ENCODE measurements around the gene NFU1.

NFU1 gene

GRCh38 chr2:69386789-69387734 lies 50.2 kb downstream of the NFU1 start, which contains the start of gene GFPT1:
Gene GFPT1 (minus strand): TSS chr2:69387227. CDS start chr2:69387071, 156 bp downstream.
- peaks cover 12% of the 10 kb centered on the region for H3K4me1 ChIP-seq (ENCODE audit: insufficient read depth, low read length)
- H3K9ac ChIP-seq (ENCODE audit: low read length), result peak within 1 kb of the TSS; percentile 34
- H3K36me3 ChIP-seq (ENCODE audit: insufficient read depth, low read length), result no peaks in the 10 kb centered on the region

GRCh38 chr2:69386360-69386759 lies 50.9 kb downstream of the NFU1 start:
- peak overlapping the region; percentile 66 for H3K27ac ChIP-seq (ENCODE audit: low read depth, low read length)
- H3K36me3 ChIP-seq (ENCODE audit: insufficient read depth, low read length), result no peaks in the 10 kb centered on the region
- peak overlapping the region; percentile 66 to 90 for H3K4me3 ChIP-seq (ENCODE audit: low read depth in 1 of 2, low read length in 2 of 2)
- peaks cover 12% of the 10 kb centered on the region for H3K4me1 ChIP-seq (ENCODE audit: insufficient read depth, low read length)
- H3K9me3 ChIP-seq (ENCODE audit: low read length), result no peaks in the 10 kb centered on the region
- H3K9ac ChIP-seq (ENCODE audit: low read length), result peak overlapping the region; percentile 34
- H3K27me3 ChIP-seq (ENCODE audit: control insufficient read depth in 1 of 2, insufficient read depth in 2 of 2, low read length in 2 of 2), result no peaks in the 10 kb centered on the region

More at GRCh38 chr2:69386789-69387734, 50.2 kb downstream of the NFU1 start, which contains the start of gene GFPT1:
- H3K4me3 ChIP-seq (ENCODE audit: low read depth in 1 of 2, low read length in 2 of 2), result peak within 1 kb of the TSS; percentile 66 to 90
- H3K9me3 ChIP-seq (ENCODE audit: low read length), result no peaks in the 10 kb centered on the region
- H3K27me3 ChIP-seq (ENCODE audit: control insufficient read depth in 1 of 2, insufficient read depth in 2 of 2, low read length in 2 of 2), result no peaks in the 10 kb centered on the region
- peak within 1 kb of the TSS; percentile 76 for H3K27ac ChIP-seq (ENCODE audit: low read depth, low read length)

- Histone ChIP-seq H3K4me3 (ENCODE audit: low read depth in 1 of 2, low read length in 2 of 2) (peak overlapping the region in 1 of 2 donors; percentile 66), H3K36me3 (ENCODE audit: insufficient read depth, low read length) (no peaks in the 10 kb centered on the region), H3K4me1 (ENCODE audit: insufficient read depth, low read length) (peaks cover 12% of the 10 kb centered on the region), H3K9ac (ENCODE audit: low read length) (peak overlapping the region; percentile 34), H3K9me3 (ENCODE audit: low read length) (no peaks in the 10 kb centered on the region), H3K27ac (ENCODE audit: low read depth, low read length) (no peak overlapping the region), H3K27me3 (ENCODE audit: control insufficient read depth in 1 of 2, insufficient read depth in 2 of 2, low read length in 2 of 2) (no peaks in the 10 kb centered on the region)
Observed at GRCh38 chr2:69385443-69386151, 51.6 kb downstream of the NFU1 start.

- Histone ChIP-seq H3K4me1 (ENCODE audit: insufficient read depth, low read length) (peaks cover 12% of the 10 kb centered on the region), H3K36me3 (ENCODE audit: insufficient read depth, low read length) (no peaks in the 10 kb centered on the region), H3K27ac (ENCODE audit: low read depth, low read length) (no peak overlapping the region), H3K9me3 (ENCODE audit: low read length) (no peaks in the 10 kb centered on the region), H3K4me3 (ENCODE audit: low read depth in 1 of 2, low read length in 2 of 2) (no peak overlapping the region), H3K27me3 (ENCODE audit: control insufficient read depth in 1 of 2, insufficient read depth in 2 of 2, low read length in 2 of 2) (no peaks in the 10 kb centered on the region), H3K9ac (ENCODE audit: low read length) (no peak overlapping the region)
Observed at GRCh38 chr2:69384618-69385081, 52.6 kb downstream of the NFU1 start.

- H3K9me3 ChIP-seq (ENCODE audit: low read length), result no peaks in the 10 kb centered on the region
- H3K36me3 ChIP-seq (ENCODE audit: insufficient read depth, low read length), result no peaks in the 10 kb centered on the region
- H3K4me1 ChIP-seq (ENCODE audit: insufficient read depth, low read length), result peaks cover 12% of the 10 kb centered on the region
- no peak overlapping the region for H3K27ac ChIP-seq (ENCODE audit: low read depth, low read length)
- H3K4me3 ChIP-seq (ENCODE audit: low read depth in 1 of 2, low read length in 2 of 2), result no peak overlapping the region
- H3K27me3 ChIP-seq (ENCODE audit: control insufficient read depth in 1 of 2, insufficient read depth in 2 of 2, low read length in 2 of 2), result no peaks in the 10 kb centered on the region
- H3K9ac ChIP-seq (ENCODE audit: low read length), result no peak overlapping the region
Observed at GRCh38 chr2:69383176-69383812, 53.9 kb downstream of the NFU1 start.

GRCh38 chr2:69382547-69382946 lies 54.7 kb downstream of the NFU1 start:
- Histone ChIP-seq H3K9me3 (ENCODE audit: low read length) (no peaks in the 10 kb centered on the region), H3K4me1 (ENCODE audit: insufficient read depth, low read length) (peaks cover 8% of the 10 kb centered on the region), H3K27me3 (ENCODE audit: control insufficient read depth in 1 of 2, insufficient read depth in 2 of 2, low read length in 2 of 2) (no peaks in the 10 kb centered on the region), H3K9ac (ENCODE audit: low read length) (no peak overlapping the region), H3K27ac (ENCODE audit: low read depth, low read length) (no peak overlapping the region), H3K36me3 (ENCODE audit: insufficient read depth, low read length) (no peaks in the 10 kb centered on the region), H3K4me3 (ENCODE audit: low read depth in 1 of 2, low read length in 2 of 2) (no peak overlapping the region)

- no peak overlapping the region for H3K27ac ChIP-seq (ENCODE audit: low read depth, low read length)
- H3K36me3 ChIP-seq (ENCODE audit: insufficient read depth, low read length), result no peaks in the 10 kb centered on the region
- H3K9me3 ChIP-seq (ENCODE audit: low read length), result no peaks in the 10 kb centered on the region
- no peak overlapping the region for H3K9ac ChIP-seq (ENCODE audit: low read length)
- no peaks in the 10 kb centered on the region for H3K27me3 ChIP-seq (ENCODE audit: control insufficient read depth in 1 of 2, insufficient read depth in 2 of 2, low read length in 2 of 2)
- H3K4me3 ChIP-seq (ENCODE audit: low read depth in 1 of 2, low read length in 2 of 2), result no peak overlapping the region
- H3K4me1 ChIP-seq (ENCODE audit: insufficient read depth, low read length), result peaks cover 4% of the 10 kb centered on the region
Observed at GRCh38 chr2:69381337-69381737, 55.9 kb downstream of the NFU1 start.

- H3K27me3 ChIP-seq (ENCODE audit: control insufficient read depth in 1 of 2, insufficient read depth in 2 of 2, low read length in 2 of 2), result no peaks in the 10 kb centered on the region
- no peak overlapping the region for H3K4me3 ChIP-seq (ENCODE audit: low read depth in 1 of 2, low read length in 2 of 2)
- H3K27ac ChIP-seq (ENCODE audit: low read depth, low read length), result no peak overlapping the region
- no peaks in the 10 kb centered on the region for H3K36me3 ChIP-seq (ENCODE audit: insufficient read depth, low read length)
- no peaks in the 10 kb centered on the region for H3K9me3 ChIP-seq (ENCODE audit: low read length)
- no peak overlapping the region for H3K9ac ChIP-seq (ENCODE audit: low read length)
- H3K4me1 ChIP-seq (ENCODE audit: insufficient read depth, low read length), result no peaks in the 10 kb centered on the region
Observed at GRCh38 chr2:69380072-69380917, 56.9 kb downstream of the NFU1 start.

GRCh38 chr2:69376403-69376802 lies 60.8 kb downstream of the NFU1 start:
- H3K27ac ChIP-seq (ENCODE audit: low read depth, low read length), result no peak overlapping the region
- no peaks in the 10 kb centered on the region for H3K4me1 ChIP-seq (ENCODE audit: insufficient read depth, low read length)
- H3K27me3 ChIP-seq (ENCODE audit: control insufficient read depth in 1 of 2, insufficient read depth in 2 of 2, low read length in 2 of 2), result no peaks in the 10 kb centered on the region
- H3K36me3 ChIP-seq (ENCODE audit: insufficient read depth, low read length), result peaks cover 10% of the 10 kb centered on the region
- H3K9ac ChIP-seq (ENCODE audit: low read length), result no peak overlapping the region
- H3K4me3 ChIP-seq (ENCODE audit: low read depth in 1 of 2, low read length in 2 of 2), result no peak overlapping the region
- no peaks in the 10 kb centered on the region for H3K9me3 ChIP-seq (ENCODE audit: low read length)

- H3K27ac ChIP-seq (ENCODE audit: low read depth, low read length), result no peak overlapping the region
- H3K4me1 ChIP-seq (ENCODE audit: insufficient read depth, low read length), result no peaks in the 10 kb centered on the region
- no peaks in the 10 kb centered on the region for H3K27me3 ChIP-seq (ENCODE audit: control insufficient read depth in 1 of 2, insufficient read depth in 2 of 2, low read length in 2 of 2)
- H3K36me3 ChIP-seq (ENCODE audit: insufficient read depth, low read length), result peaks cover 10% of the 10 kb centered on the region
- no peak overlapping the region for H3K9ac ChIP-seq (ENCODE audit: low read length)
- H3K4me3 ChIP-seq (ENCODE audit: low read depth in 1 of 2, low read length in 2 of 2), result no peak overlapping the region
- no peaks in the 10 kb centered on the region for H3K9me3 ChIP-seq (ENCODE audit: low read length)
Observed at GRCh38 chr2:69375494-69376353, 61.5 kb downstream of the NFU1 start.

Data from muscle layer of colon (tissue), 2 donors.